HG02678 (cell line): ENCODE results near the gene PARD3.
A peak's percentile ranks its signal among the peaks of the same experiment; 100 is the strongest.

Source experiments
- ATAC-seq: cut with Tn5 transposase; IDR thresholded peaks from one replicate; pipeline ENCODE4 v1.9.1; 2021; ENCODE audit warnings: mild to moderate bottlenecking, moderate library complexity; ENCODE audit not compliant: unreplicated experiment

PARD3 gene

DNA sequence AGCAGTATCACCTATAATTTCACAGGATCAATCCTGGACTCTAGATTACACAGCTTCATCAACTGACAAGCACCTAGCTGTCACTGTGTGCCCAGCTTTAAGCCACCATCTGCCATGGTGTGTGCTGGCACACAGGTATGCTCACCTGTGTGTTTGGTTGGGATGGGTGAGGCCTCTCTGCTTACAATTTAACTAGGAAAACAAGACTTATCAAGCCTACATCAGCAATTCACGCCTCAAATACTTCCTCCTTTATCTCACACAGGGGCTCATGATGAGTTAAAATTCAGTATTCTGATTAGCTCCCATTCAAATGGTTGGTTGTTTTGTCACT is 608.2 kb downstream of the PARD3 start:
- no peak for ATAC-seq

DNA sequence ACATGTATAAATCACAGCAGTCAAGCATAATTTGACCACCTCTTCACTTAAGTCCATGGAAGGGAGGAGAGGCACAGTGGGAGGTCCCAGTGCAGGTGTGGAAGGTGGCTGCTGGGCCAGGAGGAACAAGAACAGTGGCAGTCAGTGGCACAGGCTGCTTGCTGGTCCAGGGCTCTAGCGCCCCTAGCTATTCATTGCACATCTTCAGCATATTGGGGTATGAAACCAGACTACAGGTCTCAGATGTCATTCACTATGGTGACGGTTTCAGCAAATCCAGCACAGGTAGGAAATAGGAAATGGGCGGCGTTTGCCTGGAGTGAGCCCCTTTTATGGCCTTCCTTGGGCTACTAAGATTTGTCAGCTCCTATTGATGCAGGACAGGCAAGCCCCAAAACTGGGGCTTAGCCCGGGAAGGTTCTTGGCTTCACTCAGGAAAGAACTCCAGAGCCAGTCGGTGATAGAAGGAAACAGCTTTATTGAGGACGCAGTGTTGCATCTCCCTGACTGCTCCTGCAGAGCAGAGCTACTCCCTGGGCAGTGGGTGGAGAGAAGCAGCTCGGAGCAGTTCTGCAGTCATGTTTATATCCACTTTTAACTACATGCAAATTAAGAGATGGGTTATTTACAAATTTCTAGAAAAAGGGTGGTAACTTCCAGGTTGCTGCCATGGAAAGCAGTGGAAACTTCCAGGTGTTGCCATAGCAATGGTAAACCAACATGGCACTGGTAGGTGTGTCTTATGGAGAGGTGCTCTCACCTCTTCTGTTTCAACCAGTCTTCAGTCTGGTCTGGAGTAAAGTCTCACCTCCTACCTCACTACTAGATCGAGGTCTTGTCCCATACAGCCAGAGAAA is 608.8 kb downstream of the PARD3 start:
- no peak for ATAC-seq

DNA sequence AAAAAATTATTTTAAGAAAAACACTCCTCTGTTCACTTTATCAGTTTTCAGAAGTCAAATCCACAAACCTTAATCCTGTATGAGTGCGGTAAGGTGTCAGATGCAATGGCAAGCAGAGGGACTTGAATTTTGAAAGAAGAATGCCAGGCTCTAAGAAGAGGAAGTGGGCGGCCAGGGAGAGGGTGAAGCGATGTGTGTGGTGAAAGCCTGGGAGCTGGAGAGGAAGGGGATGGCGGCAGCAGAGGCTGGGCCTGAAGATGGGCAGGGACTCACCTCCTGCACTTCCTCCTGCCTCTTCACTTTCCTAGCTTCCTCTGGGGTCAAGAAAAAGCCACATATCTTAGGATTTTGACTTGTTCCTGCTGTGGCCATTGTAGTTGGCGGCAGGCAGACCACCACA is 609.6 kb downstream of the PARD3 start:
- peak; percentile 45 for ATAC-seq

DNA sequence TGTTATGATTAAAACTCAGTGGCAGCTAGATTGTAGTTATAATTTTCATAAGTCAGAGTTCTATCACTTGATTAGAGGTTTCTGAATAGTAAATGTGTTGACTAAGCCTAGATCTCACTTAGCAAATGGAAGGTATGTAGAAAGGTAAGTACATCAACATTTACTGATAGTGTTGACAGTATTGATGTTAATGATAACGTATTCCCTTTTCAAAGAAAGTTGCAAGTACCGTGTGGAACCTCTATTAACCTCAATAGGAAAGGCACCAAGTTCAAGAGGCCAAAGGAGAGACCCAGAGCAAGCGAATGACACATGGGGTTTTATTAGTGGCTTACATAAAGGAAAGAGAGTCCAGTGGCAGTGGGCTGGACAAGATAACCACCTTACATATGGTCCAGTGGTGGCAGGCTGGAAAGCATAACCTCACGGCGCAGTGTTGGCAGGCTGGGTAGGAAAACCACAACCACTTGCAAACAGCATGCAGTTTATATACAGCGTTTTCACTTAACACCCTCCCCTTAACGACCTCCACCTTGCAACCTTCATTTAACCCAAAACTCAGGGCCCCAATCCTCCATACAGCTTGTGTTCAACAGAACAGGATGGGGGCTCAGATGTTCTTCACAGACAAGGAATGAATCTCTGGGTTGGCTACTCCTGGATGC is 611.0 kb downstream of the PARD3 start:
- ATAC-seq, result no peak

DNA sequence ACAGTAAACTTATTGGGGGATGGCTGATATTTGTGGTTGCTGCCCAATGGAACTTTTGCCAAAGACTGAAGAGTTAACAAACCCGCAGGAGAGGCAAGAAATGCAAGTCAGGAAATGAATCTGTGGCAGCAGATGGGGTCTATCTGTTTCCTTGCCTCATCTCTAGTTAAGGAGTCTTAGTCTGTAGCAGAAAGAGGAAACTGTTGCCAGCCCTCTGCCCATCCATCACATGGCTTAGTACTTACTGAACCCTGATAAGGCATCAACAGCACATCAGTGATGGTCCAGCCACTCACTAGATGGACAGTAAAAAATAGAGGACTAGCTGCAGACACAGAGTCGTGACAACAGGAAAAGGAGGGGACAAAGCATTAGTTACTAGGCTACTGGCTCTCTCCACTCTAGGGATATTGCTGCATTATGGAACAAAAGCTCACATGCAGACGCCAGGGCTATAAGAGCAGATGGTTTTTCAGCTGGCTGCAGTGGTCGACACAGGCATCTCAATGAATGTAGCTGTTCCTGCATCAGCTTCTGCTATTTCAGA is 614.7 kb downstream of the PARD3 start:
- ATAC-seq, result no peak

DNA sequence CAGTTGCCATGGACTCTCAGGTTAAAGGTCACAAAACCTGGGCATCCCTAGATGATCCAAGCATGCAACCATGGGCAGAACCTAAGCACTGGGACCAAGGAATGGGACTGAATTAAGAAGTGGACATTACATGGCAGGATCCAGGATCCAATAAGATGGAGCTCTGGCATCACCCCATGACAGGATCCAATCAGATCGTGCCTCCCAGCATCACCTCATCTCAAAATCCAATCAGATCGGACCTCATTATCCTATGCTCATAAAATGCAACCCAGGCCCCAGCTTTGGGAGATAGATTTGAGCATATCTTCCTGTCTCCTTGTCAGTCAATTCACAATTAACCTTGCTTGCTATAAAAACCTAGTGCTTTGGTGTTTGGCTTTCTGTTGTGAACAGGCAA is 616.1 kb downstream of the PARD3 start:
- ATAC-seq, result no peak

DNA sequence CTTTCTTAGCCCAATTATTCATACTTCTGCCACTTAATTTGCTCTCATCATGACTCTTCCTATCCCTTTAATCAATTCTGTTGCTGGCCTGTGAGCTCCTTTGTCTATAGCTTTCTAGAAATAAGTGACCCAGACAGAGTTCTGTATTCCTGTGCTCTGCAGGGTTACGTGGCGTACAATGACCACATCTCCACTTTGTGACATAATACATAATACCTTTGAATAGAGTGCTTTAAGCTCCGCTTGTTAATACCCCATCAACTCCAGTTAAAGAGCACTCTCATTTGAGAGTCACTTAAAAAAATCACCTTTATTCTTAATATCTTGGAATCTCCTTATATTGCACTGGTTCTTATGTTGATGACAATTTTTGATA is 619.0 kb downstream of the PARD3 start:
- no peak for ATAC-seq

DNA sequence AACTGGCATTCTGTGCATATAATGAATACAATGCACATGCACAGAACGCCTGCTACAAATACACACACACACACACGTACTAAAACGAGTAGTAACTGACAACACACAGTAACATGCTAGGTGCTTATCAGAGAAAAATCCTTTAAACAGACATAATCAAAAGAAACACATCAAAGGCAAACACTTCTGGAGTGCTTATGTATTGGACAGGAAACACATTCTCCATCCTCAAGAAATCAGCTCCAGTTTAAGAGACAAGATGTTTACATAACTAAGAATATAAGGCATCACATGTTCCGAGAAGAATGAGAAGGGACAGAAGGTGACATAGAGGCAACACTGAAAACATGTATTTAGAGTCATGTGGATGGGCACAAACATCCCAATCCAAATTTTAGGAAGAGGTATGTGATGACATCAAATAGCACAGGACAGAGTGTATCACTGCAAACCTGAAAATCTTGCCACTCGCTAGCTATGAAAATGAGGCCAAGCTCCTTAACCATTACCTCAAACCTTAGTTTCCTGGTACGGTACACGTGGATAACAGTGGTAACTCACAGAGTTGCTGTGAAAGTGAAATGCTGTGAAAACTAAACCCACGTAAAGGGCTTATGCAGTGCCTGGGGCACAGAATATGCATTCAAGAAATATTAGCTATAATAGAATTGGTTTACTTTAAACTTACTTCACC is 619.6 kb downstream of the PARD3 start:
- ATAC-seq, result no peak

DNA sequence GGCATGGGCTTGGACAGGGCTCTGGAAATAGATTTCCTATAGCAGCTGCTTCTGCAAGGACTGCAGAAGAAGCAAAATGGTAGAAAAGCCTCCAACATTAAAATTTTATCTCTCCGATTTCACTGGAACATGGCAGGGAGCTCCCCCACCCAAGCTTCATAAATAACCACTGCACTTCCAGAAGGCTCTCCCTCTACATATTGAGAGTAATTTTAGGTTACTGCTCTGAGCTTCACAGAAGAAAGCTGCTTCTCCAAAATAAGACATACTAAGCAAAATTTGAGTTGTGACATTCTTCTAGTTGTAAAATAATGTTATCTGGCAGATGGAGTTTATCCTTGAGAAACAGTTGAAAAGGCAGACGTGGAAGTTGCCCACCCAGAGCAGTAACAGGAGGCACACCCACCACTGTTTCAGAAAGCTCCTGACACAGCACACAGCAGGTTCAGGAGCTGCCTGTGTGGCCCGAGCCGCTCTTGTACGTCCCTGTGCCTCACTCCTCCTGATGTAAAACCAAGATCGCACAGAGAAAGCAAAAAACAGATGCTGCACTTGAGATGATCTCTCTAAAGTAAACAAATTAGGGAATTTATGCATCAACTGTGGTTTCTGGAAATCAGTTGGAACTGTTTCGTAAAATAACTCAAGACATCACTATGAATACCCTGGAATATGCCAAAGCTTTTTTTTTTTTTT is 621.0 kb downstream of the PARD3 start:
- ATAC-seq, result no peak

DNA sequence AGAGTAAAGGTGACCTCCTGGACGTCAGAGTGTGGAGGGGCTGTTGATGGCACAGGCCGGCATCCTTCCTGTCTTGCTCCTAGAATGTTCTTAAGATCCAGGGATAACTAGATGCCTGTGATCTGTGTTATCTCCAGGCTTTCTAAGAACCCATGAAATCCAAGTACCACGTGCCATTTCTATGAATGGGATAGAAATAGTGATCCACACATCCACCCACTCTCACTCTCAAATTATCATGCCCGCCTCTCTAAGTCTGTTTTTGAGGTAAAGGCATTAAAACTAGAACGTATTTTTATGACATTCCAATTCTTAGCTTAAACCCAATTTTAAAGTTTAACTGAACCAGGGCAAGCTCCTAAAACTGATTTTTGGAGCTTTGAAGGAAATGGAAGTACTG is 622.5 kb downstream of the PARD3 start:
- no peak for ATAC-seq

DNA sequence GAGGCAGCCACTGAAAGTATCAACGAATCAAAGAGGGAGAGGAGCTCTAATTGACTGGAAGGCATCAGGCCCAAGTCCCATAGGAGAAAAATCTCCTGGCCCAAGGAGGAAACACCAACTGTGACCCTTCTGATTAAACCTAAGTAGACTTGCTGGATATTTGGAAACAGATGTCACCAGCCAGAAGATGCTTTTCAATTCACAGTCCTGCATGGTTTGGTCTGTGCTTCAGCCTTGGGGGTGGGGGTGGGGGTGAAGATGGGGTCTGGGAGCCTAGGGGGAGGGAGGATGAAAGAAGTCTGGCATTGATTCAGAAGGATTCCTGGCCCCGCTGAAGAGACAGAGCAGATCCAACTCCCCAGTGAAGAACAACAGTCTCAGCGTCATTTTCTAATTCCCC is 623.7 kb downstream of the PARD3 start:
- ATAC-seq, result no peak

DNA sequence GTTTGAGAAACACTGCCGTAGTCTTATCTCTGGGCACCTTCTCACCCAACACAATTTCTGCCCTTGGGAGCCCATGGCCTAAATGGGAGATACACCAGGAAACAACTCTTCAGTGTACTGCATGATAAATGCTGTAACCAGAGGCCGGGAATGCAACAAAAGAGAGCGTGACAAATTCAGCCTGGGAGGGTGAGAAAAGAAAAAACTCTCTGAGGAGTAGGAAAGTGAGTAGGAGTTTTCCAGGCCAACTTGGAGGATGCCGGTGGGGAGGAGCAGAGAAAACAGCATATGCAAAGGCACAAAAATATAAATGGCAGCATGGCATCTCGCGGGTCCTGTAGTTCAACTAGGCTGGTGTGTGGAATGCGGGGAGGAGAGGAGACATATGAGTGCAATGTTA is 624.5 kb downstream of the PARD3 start:
- no peak for ATAC-seq

DNA sequence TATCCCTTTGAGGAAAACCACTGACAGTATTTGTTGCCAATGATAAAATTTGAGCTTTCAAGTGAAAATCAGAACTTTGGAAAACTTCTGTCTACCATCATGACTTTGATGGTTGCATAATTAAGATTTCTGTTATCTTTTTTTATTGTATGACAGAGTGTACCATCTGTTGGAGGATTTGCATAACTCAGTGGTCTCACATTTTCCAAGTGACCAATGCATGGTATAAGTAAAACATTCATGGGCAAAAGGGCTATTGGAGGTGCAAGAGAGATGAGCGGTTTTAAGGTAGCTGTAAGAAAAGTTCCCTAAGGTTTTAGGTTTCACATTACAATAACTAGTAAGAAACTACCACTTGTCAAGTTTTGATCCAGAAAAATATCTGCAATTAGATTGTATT is 625.3 kb downstream of the PARD3 start:
- no peak for ATAC-seq

DNA sequence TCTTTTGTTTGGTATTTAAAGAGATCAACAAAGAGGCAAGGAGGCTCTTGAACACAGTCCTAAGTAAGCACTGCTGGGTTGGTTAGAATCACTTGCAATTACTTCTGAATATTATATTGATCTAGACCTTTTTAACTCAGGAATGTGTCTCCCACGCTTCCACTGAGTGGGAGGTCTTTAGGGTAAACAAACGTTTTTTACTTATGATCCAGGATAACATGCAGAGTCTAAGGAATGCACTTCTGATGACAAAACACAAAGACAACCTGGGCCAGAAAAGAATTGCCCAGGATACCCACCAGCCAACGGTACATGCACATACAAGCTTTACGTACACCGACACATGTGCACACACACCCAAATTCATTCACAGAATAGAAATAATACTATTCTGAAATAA is 626.9 kb downstream of the PARD3 start:
- ATAC-seq, result no peak

DNA sequence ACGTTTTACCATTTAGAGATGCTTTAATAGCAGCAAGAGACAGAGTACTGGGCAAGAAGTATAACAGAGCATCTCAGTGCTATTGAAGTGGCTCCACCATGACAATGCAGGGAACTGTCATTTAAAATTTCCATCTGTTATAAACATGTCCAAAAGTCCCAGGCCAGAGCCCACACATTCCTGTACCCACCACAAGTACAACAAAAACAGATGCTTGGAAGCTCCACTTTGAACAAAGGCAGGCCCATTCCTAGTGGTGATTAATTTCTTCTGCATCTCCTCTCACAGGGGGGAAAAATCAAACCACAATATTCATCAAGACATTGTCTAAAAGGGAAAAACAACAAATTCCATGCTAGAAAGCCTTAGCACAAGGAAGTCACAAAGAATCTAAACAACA is 627.9 kb downstream of the PARD3 start:
- no peak for ATAC-seq

DNA sequence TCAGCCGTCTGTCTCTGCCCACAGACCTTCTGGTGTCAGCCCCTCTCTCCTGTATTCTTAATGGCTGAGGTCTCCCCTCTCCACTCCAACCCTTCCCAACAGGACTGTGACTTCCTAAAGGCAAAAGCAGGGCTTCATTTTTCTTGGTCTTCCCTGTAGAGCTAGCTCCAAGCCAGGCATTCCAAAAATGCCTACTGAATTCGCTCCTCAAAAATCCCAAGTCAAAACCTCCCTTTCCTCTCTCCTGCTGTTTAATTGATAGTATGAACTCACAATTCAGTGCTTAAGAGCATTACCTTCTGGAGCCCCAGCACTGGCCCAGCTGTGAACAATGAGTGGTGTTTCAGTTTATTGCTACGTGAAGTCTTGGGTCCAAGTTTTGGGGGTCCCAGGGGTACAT is 628.4 kb downstream of the PARD3 start:
- ATAC-seq, result no peak

DNA sequence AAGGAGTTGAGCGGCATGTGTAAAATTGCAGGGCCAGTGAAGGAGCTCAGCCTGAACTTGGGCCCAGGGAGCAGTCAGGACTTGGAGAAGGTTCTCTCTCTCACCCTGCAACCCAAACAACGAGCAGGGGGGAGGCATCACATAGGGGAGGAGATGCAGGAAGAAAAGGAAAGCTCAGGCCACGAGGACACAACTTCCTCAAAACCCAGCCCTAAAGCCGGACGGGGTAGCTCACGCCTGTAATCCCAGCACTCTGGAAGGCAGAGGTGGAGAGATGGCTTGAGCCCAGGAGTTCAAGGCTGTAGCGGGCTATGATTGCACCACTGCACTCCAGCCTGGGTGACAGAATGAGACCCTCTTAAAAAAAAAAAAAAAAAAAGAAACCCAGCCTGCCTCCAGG is 629.1 kb downstream of the PARD3 start:
- no peak for ATAC-seq

DNA sequence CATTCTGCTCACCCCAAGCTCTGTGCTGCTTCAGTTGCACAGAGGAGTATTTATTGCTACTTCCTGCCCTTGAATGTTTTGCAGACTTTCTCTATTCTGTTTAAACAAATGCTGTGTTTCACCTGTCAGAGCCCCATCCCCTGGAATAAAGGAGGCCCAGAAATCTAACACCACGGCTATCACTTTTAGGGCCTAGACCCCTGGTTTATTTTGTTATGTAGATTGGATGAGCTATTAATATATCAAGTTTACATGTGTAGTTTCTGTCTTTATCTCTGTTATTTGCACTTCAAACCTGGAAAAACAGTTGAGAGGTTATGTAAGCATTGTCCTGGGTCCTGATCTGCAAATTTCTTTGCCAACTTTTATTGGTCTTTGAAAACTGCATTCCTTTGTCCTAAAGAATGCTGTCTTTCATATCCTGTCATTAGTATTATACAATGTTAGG is 630.1 kb downstream of the PARD3 start:
- no peak for ATAC-seq

DNA sequence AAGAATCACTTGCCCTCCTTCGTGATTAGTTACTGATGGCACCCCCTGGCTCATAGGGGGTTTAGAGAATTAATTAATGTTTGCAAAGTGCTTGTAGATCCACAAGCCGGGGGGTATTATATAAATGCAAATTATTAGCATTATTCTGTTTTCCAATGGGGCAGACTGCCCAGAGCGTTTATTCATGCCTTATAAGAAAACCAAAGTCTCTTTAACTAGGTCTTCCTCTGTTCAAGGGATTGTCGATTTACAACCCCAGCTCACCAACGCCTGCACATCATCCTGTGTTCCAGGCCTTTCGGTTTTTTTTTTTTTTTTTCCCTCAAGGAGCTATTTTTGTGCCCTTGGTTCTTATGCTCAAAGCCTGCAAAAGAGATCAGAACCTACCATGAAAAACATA is 630.7 kb downstream of the PARD3 start:
- ATAC-seq, result no peak

DNA sequence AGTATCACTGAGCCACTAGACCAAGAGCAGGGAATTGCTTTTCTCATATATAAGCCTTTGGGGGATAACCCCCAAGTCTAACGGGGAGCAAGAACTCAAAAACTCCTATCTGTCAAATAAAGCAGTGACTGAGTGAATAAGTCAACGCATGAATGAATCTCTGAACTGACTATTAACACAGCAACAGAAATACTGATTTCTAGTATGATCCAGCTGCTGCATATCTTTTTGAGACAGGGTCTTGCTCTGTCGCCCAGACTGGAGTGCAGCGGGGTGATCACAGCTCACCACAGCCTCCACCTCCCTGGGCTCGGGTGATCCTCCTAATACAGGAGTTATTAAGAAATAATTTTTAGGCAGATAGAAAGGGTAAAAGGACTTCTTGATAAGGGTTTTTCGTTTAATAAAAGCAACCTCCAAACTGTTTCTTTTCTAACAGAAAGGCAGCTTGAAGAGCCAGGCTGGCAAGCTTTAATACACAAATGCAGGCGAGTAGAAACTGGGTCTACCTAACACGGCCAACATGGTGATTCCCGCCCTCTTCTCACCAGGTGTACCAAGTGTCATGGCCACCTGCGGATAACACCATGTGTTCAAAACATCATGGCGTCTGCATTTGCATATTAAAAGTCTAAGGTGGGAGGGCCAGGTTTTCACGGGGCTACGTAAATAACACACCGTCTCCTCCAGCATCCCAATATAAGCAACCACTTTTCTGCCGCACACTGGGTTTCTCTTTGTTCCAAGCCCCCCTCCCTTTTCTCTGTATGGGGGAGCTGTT is 631.9 kb downstream of the PARD3 start:
- no peak for ATAC-seq
